Neuronal stem cell (in vitro differentiated cells): Measurements from ENCODE around the gene RTL9.

ENCODE experiments used
- DNase-seq: peaks from one replicate; pipeline ENCODE4 v3.0.0-alpha.2; 2013; ENCODE audit warnings: low spot score
- H2AFZ ChIP-seq: one replicate; pipeline ENCODE4 v1.6.1; 2013; ENCODE audit warnings: mild to moderate bottlenecking, low read length, inconsistent platforms
- H2AK5ac ChIP-seq: 2 replicates; pipeline ENCODE4 v1.6.1; 2013; ENCODE audit warnings: low read depth, mild to moderate bottlenecking, inconsistent platforms, low read length, moderate library complexity, mixed read lengths
- H2BK120ac ChIP-seq: 2 replicates; pipeline ENCODE4 v1.6.1; 2013; ENCODE audit warnings: low read depth, mild to moderate bottlenecking, inconsistent platforms, low read length, moderate library complexity, mixed read lengths
- H2BK12ac ChIP-seq: one replicate; pipeline ENCODE4 v1.6.1; 2013; ENCODE audit warnings: low read length, inconsistent platforms
- H2BK15ac ChIP-seq: 2 replicates; pipeline ENCODE4 v1.6.1; 2013; ENCODE audit warnings: mild to moderate bottlenecking, low read length, inconsistent platforms, mixed read lengths
- H2BK5ac ChIP-seq: one replicate; pipeline ENCODE4 v1.6.1; 2013; ENCODE audit warnings: inconsistent platforms, mild to moderate bottlenecking, low read length, moderate library complexity
- H3K14ac ChIP-seq: one replicate; pipeline ENCODE4 v1.6.1; 2013; ENCODE audit warnings: low read length, inconsistent platforms
- H3K18ac ChIP-seq: 2 replicates; pipeline ENCODE4 v1.6.1; 2013; ENCODE audit warnings: low read length, inconsistent platforms
- H3K23ac ChIP-seq: 2 replicates; pipeline ENCODE4 v1.6.1; 2013; ENCODE audit warnings: low read depth, mild to moderate bottlenecking, mixed read lengths, low read length, inconsistent platforms; ENCODE audit not compliant: poor library complexity
- H3K27ac ChIP-seq: replicated peaks from 3 replicates; pipeline ENCODE4 v1.5.1; 2013; ENCODE audit warnings: low read length, inconsistent platforms
- H3K27me3 ChIP-seq, 3 experiments: 2 replicates each; pipeline ENCODE4 v1.6.1; 2013; ENCODE audit warnings: low read length in 3 of 3, mild to moderate bottlenecking in 2 of 3, inconsistent platforms in 1 of 3, low read depth in 1 of 3, mixed read lengths in 1 of 3, moderate library complexity in 1 of 3; ENCODE audit not compliant: control insufficient read depth in 3 of 3, insufficient read depth in 3 of 3
- H3K36me3 ChIP-seq, 2 donors: replicated peaks in 1 of 2; 2 replicates each; pipeline ENCODE4 v1.6.1; 2013; ENCODE audit warnings: low read length in 2 of 2; ENCODE audit not compliant: control insufficient read depth in 2 of 2, insufficient read depth in 2 of 2
- H3K4ac ChIP-seq: 2 replicates; pipeline ENCODE4 v1.6.1; 2013; ENCODE audit warnings: inconsistent platforms, mild to moderate bottlenecking, low read length, moderate library complexity
- H3K4me1 ChIP-seq, 2 donors: 1 replicate in 1 of 2; 2 replicates in 1 of 2; pipeline ENCODE4 v1.6.1; 2013; ENCODE audit warnings: low read length in 2 of 2, low read depth in 1 of 2; ENCODE audit not compliant: control insufficient read depth in 2 of 2, insufficient read depth in 1 of 2
- H3K4me2 ChIP-seq: one replicate; pipeline ENCODE4 v1.6.1; 2013; ENCODE audit warnings: mild to moderate bottlenecking, low read length, inconsistent platforms; ENCODE audit not compliant: insufficient read depth, poor library complexity, severe bottlenecking
- H3K4me3 ChIP-seq, 2 donors: 2 replicates each; pipeline ENCODE4 v1.5.1; 2013; ENCODE audit warnings: low read length in 2 of 2, mild to moderate bottlenecking in 2 of 2, inconsistent platforms in 1 of 2, moderate library complexity in 1 of 2
- H3K79me1 ChIP-seq: one replicate; pipeline ENCODE4 v1.6.1; 2013; ENCODE audit warnings: low read depth, mild to moderate bottlenecking, inconsistent platforms, low read length, moderate library complexity
- H3K9ac ChIP-seq: one replicate; pipeline ENCODE4 v1.6.1; 2013; ENCODE audit warnings: mild to moderate bottlenecking, low read depth, low read length, inconsistent platforms; ENCODE audit not compliant: poor library complexity
- H3K9me3 ChIP-seq, 2 donors: replicated peaks in 1 of 2; 2 replicates each; pipeline versions ENCODE3 to v1.6.1; 2013; ENCODE audit warnings: low read length in 2 of 2, mild to moderate bottlenecking in 2 of 2, inconsistent platforms in 1 of 2, low read depth in 1 of 2, mixed read lengths in 1 of 2, moderate library complexity in 1 of 2; ENCODE audit not compliant: control insufficient read depth in 2 of 2, insufficient read depth in 1 of 2
- H4K8ac ChIP-seq: one replicate; pipeline ENCODE4 v1.6.1; 2013; ENCODE audit warnings: low read depth, mild to moderate bottlenecking, inconsistent platforms, low read length, moderate library complexity
- H4K91ac ChIP-seq: one replicate; pipeline ENCODE4 v1.6.1; 2013; ENCODE audit warnings: low read length, low read depth, mild to moderate bottlenecking, inconsistent platforms; ENCODE audit not compliant: poor library complexity
- WGBS, 2 donors: extraction: QIAGEN DNeasy Blood & Tissue Kit; methylation state at CpG; one replicate each; pipeline ENCODE4 v1.1.7; 2013; ENCODE audit warnings: missing lambda C conversion rate in 2 of 2, mixed read lengths in 1 of 2; ENCODE audit not compliant: insufficient read length in 2 of 2, insufficient replicate concordance in 1 of 2; ENCODE audit errors: extremely low coverage in 2 of 2; 5-methylcytosine and 5-hydroxymethylcytosine counted together

The RTL9 gene

DNA sequence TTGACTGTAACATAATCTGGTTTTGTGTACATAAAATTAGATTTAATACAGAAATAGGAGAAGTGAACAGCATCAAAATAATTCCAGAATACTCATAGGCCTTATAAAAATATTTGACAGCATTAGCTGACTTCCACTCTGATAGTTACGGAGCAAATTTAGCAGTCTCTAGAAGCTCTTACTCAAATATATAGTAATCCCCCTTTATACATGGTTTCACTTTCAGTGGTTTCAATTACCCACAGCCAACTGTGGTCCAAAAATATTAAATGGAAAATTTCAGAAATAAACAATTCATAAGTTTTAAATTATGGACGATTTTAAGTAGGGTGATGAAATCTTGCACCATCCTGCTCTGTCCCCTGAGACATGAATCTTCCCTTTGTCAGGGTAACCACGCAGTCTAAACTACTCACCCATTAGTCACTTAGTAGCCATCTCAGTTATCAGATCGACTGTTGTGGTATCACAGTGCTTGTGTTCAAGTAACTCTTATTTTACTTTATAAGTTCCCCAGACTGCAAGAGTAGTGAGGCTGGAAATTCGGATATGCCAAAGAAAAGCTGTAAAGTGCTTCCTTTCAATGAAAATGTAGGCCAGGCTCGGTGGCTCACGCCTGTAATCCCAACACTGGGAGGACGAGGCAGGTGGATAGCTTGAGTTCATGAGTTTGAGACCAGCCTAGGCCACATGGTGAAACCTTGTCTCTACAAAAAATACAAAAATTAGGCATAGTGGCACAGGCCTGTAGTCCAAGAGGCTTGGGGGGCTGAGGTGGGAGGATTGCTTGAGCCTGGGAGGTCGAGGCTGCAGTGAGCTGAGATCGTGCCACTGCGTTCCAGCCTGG lies 17.2 kb upstream of the RTL9 start:
- H2BK12ac ChIP-seq, result no peak overlapping the region
- no peaks in the 10 kb centered on the region for H3K79me1 ChIP-seq
- no CpG with 5 or more reads among the region's 11 CpGs for WGBS, 2 donors
- no peak overlapping the region for H2BK5ac ChIP-seq
- H3K4ac ChIP-seq, result no peak overlapping the region
- no peak overlapping the region for H4K91ac ChIP-seq
- no peak overlapping the region for H3K4me2 ChIP-seq
- H4K8ac ChIP-seq, result no peak overlapping the region
- no peaks in the 10 kb centered on the region for H3K36me3 ChIP-seq
- no peaks in the 10 kb centered on the region for H3K27me3 ChIP-seq
- no peak overlapping the region for H3K23ac ChIP-seq
- no peak overlapping the region for H2AFZ ChIP-seq
- H3K4me1 ChIP-seq, result no peaks in the 10 kb centered on the region
- H3K27ac ChIP-seq, result no peak overlapping the region
- H2BK15ac ChIP-seq, result no peak overlapping the region
- H3K9me3 ChIP-seq, result no peaks in the 10 kb centered on the region
- H2BK120ac ChIP-seq, result no peak overlapping the region
- no peak overlapping the region for H3K14ac ChIP-seq
- no peak for DNase-seq
- no peak overlapping the region for H3K4me3 ChIP-seq
- no peak overlapping the region for H2AK5ac ChIP-seq
- H3K18ac ChIP-seq, result no peak overlapping the region
- no peak overlapping the region for H3K9ac ChIP-seq

DNA sequence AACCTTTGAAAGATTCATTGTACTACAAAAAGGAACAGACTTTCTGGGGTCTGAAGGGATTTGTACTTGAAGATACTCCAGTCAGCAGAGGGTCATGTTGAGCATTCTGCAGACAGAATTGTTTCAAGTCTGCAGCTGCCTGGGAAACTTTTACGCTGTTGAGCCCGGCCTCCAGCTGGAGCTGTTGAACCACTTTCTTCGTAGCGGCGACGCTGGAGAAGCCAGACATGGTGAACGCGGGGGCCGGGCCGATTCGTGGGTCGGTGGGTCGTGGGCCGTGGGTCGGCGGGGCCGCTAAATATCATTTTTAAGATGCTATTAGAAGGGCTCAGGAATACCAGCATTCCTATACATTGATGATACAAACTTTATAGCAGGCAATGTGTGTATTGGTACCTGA lies 12.0 kb upstream of the RTL9 start:
- Histone ChIP-seq H2BK15ac (no peak overlapping the region), H4K8ac (no peak overlapping the region), H3K36me3 (no peaks in the 10 kb centered on the region), H4K91ac (no peak overlapping the region), H3K9ac (no peak overlapping the region), H2AFZ (no peak overlapping the region), H3K4ac (no peak overlapping the region), H3K4me1 (no peaks in the 10 kb centered on the region), H3K27ac (no peak overlapping the region), H3K27me3 (peaks cover 0 to 8% (median 0%) of the 10 kb centered on the region in 3 experiments), H3K14ac (no peak overlapping the region), H3K4me3 (no peak overlapping the region), H3K79me1 (no peaks in the 10 kb centered on the region), H2BK12ac (no peak overlapping the region), H3K23ac (no peak overlapping the region), H2AK5ac (no peak overlapping the region), H3K18ac (no peak overlapping the region), H2BK5ac (no peak overlapping the region), H3K4me2 (no peak overlapping the region), H2BK120ac (no peak overlapping the region), H3K9me3 (no peaks in the 10 kb centered on the region)
- WGBS, 2 donors, result no CpG with 5 or more reads among the region's 17 CpGs
- no peak for DNase-seq

DNA sequence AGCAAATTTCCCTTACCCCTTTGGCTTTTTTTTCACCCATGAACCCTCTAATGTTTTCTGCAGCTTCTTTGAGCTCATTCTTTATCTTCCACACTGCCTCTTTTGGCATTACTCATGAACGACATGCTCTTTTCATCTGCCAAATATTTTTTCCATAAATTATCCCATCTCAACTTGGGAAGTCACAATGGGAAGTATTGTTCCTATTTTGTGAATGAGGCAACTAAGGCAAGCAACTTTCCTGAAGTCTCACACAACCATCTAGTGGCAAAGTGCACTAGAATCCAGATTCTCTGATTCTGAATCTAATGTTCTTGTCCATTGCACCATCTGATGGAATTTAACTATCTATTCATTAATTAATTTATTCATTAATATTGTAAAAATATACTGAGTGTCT lies 625 bp downstream of the RTL9 start:
- no peak overlapping the region for H3K4me2 ChIP-seq
- H2AK5ac ChIP-seq, result no peak overlapping the region
- no peak overlapping the region for H3K27ac ChIP-seq
- H3K23ac ChIP-seq, result no peak overlapping the region
- no peak overlapping the region for H2BK5ac ChIP-seq
- H3K4ac ChIP-seq, result no peak overlapping the region
- H3K18ac ChIP-seq, result no peak overlapping the region
- H2BK120ac ChIP-seq, result no peak overlapping the region
- H3K9ac ChIP-seq, result no peak overlapping the region
- no peaks in the 10 kb centered on the region for H3K9me3 ChIP-seq
- WGBS, 2 donors, result no CpG with 5 or more reads among the region's 1 CpG
- no peaks in the 10 kb centered on the region for H3K79me1 ChIP-seq
- no peak overlapping the region for H2BK12ac ChIP-seq
- no peak overlapping the region for H2BK15ac ChIP-seq
- no peak overlapping the region for H3K14ac ChIP-seq
- no peaks in the 10 kb centered on the region for H3K4me1 ChIP-seq
- no peak overlapping the region for H2AFZ ChIP-seq
- H4K91ac ChIP-seq, result no peak overlapping the region
- no peak for DNase-seq
- no peaks in the 10 kb centered on the region for H3K36me3 ChIP-seq
- H3K4me3 ChIP-seq, result no peak overlapping the region
- peaks cover 0 to 4% (median 0%) of the 10 kb centered on the region in 3 experiments for H3K27me3 ChIP-seq
- no peak overlapping the region for H4K8ac ChIP-seq

DNA sequence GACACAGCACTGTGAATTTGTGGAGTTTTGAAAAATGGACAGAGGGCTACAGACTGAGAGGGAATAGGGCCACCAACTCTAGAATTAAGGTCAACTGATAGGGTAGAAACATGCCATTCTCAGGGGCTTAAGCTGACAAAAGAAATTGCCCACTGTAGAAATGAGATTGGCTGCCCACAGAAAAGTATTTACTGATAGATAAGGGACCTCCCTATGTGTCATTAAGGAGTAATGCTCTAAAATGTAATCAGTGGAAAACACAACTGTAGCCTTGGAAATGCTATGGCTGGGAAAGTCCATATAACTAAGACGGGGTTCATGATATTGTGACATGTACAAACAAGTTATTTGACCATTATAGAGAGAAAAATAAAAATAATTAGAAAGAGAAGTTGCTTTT lies 4.6 kb downstream of the RTL9 start:
- Histone ChIP-seq H2AK5ac (no peak overlapping the region), H3K36me3 (no peaks in the 10 kb centered on the region), H3K4me1 (no peaks in the 10 kb centered on the region), H3K27me3 (peaks cover 0 to 4% (median 0%) of the 10 kb centered on the region in 3 experiments), H3K18ac (no peak overlapping the region), H2BK12ac (no peak overlapping the region), H3K14ac (no peak overlapping the region), H3K27ac (no peak overlapping the region), H3K23ac (no peak overlapping the region), H4K8ac (no peak overlapping the region), H3K9me3 (no peaks in the 10 kb centered on the region), H3K4ac (no peak overlapping the region), H2BK15ac (no peak overlapping the region), H2AFZ (no peak overlapping the region), H3K4me2 (no peak overlapping the region), H3K9ac (no peak overlapping the region), H2BK120ac (no peak overlapping the region), H3K4me3 (no peak overlapping the region), H4K91ac (no peak overlapping the region), H2BK5ac (no peak overlapping the region), H3K79me1 (no peaks in the 10 kb centered on the region)
- whole genome bisulfite sequencing, 2 donors, result no CpG with 5 or more reads among the region's 1 CpG
- no peak for DNase-seq
